ENCODE results near the gene NR3C1.

- TF ChIP-seq POLR2A (IDR thresholded peaks at IDR 0.05) = no peak
- no peak for TF ChIP-seq CTCF (IDR thresholded peaks at IDR 0.05)
These were observed 28.3 kb upstream of the NR3C1 start for GRCh38 chr5:143431789-143432188.

All from uterus (tissue), 2 donors.